OCI-LY7 (cell line): ENCODE data around the gene ZC3H12A. TPM values are rescaled to one million over a fixed set of nuclear protein-coding genes. Genes with fewer than 3 reads are reported as not detected.

Experiments used
- BruUV-seq: library from RNA; stranded (reverse); fragments of 400-500 nt; replicated peaks from 2 replicates; lab custom pipeline; 2021; lab: Mats Ljungman, UMichigan
- CTCF ChIA-PET: fragments of 300-600 bp; sonication (Branson Sonifier 250); formaldehyde crosslinking; loops from one replicate; lab custom pipeline; 2022; ENCODE audit warnings: antibody characterized with exemption; ENCODE audit not compliant: unreplicated experiment; lab: Charles Lee
- POLR2A ChIA-PET: fragments of 300-600 bp; sonication (Branson Sonifier 250); formaldehyde crosslinking; loops from one replicate; lab custom pipeline; 2022; ENCODE audit warnings: antibody characterized with exemption; lab: Charles Lee
- DNase-seq: peaks from one replicate; pipeline ENCODE4 v3.0.0-alpha.2; 2015; ENCODE audit warnings: low spot score
- H2AFZ ChIP-seq: fragments of 200-600 bp; sonication (generic), shearing (Covaris generic); 2 replicates; pipeline ENCODE4 v1.6.1; 2014; ENCODE audit warnings: mild to moderate bottlenecking, antibody characterized with exemption, low read length, moderate library complexity
- H3K27ac ChIP-seq: fragments of 200-600 bp; sonication (generic); 2 replicates; pipeline ENCODE4 v1.5.1; 2014; ENCODE audit warnings: mixed run types, low read depth, mild to moderate bottlenecking, moderate library complexity, low read length, inconsistent platforms; ENCODE audit not compliant: poor library complexity, severe bottlenecking
- H3K36me3 ChIP-seq: fragments of 200-600 bp; sonication (generic); 2 replicates; pipeline ENCODE4 v1.6.1; 2014; ENCODE audit warnings: mild to moderate bottlenecking, antibody characterized with exemption, low read length, moderate library complexity, mixed read lengths; ENCODE audit not compliant: insufficient read depth
- H3K4me1 ChIP-seq: fragments of 200-600 bp; sonication (generic); 2 replicates; pipeline ENCODE4 v1.5.1; 2014; ENCODE audit warnings: mild to moderate bottlenecking, low read length; ENCODE audit not compliant: insufficient read depth, poor library complexity, severe bottlenecking
- H3K4me2 ChIP-seq: fragments of 200-600 bp; sonication (generic); 2 replicates; pipeline ENCODE4 v1.6.1; 2014; ENCODE audit warnings: mild to moderate bottlenecking, low read length
- H3K4me3 ChIP-seq: fragments of 200-600 bp; sonication (generic); 2 replicates; pipeline ENCODE4 v1.5.1; 2014; ENCODE audit warnings: mild to moderate bottlenecking, low read depth, low read length; ENCODE audit not compliant: poor library complexity, severe bottlenecking
- H3K79me2 ChIP-seq: fragments of 200-600 bp; sonication (generic); 2 replicates; pipeline ENCODE4 v1.6.1; 2016; ENCODE audit warnings: low read depth, mild to moderate bottlenecking, low read length, moderate library complexity, mixed read lengths; ENCODE audit not compliant: insufficient read depth
- H3K9me2 ChIP-seq: fragments of 200-600 bp; sonication (generic); 2 replicates; pipeline ENCODE4 v1.6.1; 2016; ENCODE audit warnings: mild to moderate bottlenecking, low read length, mixed read lengths; ENCODE audit not compliant: insufficient read depth
- H3K9me3 ChIP-seq: fragments of 200-600 bp; sonication (generic); 2 replicates; pipeline ENCODE4 v1.6.1; 2014; ENCODE audit warnings: mild to moderate bottlenecking, mixed run types, low read length, mixed read lengths
- H4K20me1 ChIP-seq: fragments of 200-600 bp; sonication (generic); 2 replicates; pipeline ENCODE4 v1.6.1; 2014; ENCODE audit warnings: mild to moderate bottlenecking, antibody characterized with exemption, low read length, moderate library complexity, mixed read lengths; ENCODE audit not compliant: insufficient read depth
- CTCF ChIP-seq: fragments of 200-600 bp; sonication (generic); conservative IDR thresholded peaks from 2 replicates; pipeline ENCODE4 v1.5.1; 2014; ENCODE audit warnings: mild to moderate bottlenecking, antibody characterized with exemption, low read length, moderate library complexity, mixed read lengths
- EZH2phosphoT487 ChIP-seq: fragments of 200-600 bp; sonication (generic); IDR thresholded peaks from 2 replicates; pipeline ENCODE4 v1.6.1; 2018; ENCODE audit warnings: low read depth, borderline replicate concordance, mild to moderate bottlenecking, mixed run types, antibody characterized with exemption, low read length, moderate library complexity, mixed read lengths
- intact Hi-C: fragments of 100-400 bp; cut with micrococcal nuclease; formaldehyde crosslinking; loops from one replicate; pipeline ENCODE4 v1.10.0; 2022; ENCODE audit not compliant: unreplicated experiment
- total RNA-seq, 2 experiments: library from RNA; depleted of rRNA in 1 of 2; stranded (reverse); fragments of >200 nt in 1 of 2; shearing (Covaris generic) in 1 of 2; gene quantifications; 2 replicates each; pipeline ENCODE4 v1.2.3, GENCODE V29; 2014 to 2022

The ZC3H12A gene
- total RNA-seq, 2 experiments from 2014 or later = 11.5 to 20.7 TPM

GRCh38 chr1:37442644-37443043, 31.7 kb upstream of the ZC3H12A start:
- Histone ChIP-seq H3K4me3 (no peak overlapping the region), H3K9me3 (no peaks in the 10 kb centered on the region), H3K79me2 (no peaks in the 10 kb centered on the region), H3K9me2 (no peaks in the 10 kb centered on the region), H3K4me1 (no peaks in the 10 kb centered on the region), H3K27ac (no peak overlapping the region), H3K4me2 (no peak overlapping the region), H4K20me1 (no peaks in the 10 kb centered on the region), H3K36me3 (no peaks in the 10 kb centered on the region), H2AFZ (no peak overlapping the region)
- ChIA-PET CTCF (no interaction called here), POLR2A (no interaction called here)
- TF ChIP-seq EZH2phosphoT487 (no peak), CTCF (no peak)
- intact Hi-C loops = no loop called here
- no peak for DNase-seq
- BruUV-seq = no TSS peak

GRCh38 chr1:37446874-37447273, 27.5 kb upstream of the ZC3H12A start:
- H3K4me3 ChIP-seq = no peak overlapping the region
- no peak overlapping the region; the same call in 1 of the 2 replicates for H2AFZ ChIP-seq
- H3K9me3 ChIP-seq = no peaks in the 10 kb centered on the region
- BruUV-seq = no TSS peak
- no peak for DNase-seq
- no peak for TF ChIP-seq CTCF
- no peak for TF ChIP-seq EZH2phosphoT487
- intact Hi-C loops = no loop called here
- ChIA-PET CTCF (interaction anchor here (0.6 kb wide), 1 partner anchor 10 kb away, joined by 9 read pairs; no protein-coding TSS in a partner anchor), POLR2A (interaction anchor here (0.6 to 1.1 kb wide), 4 partner anchors 12 to 1237 kb away, joined by 3 to 5 read pairs (median 3); no protein-coding TSS in a partner anchor)
- no peak overlapping the region for H3K4me2 ChIP-seq
- no peaks in the 10 kb centered on the region for H3K36me3 ChIP-seq
- H3K27ac ChIP-seq = no peak overlapping the region
- no peaks in the 10 kb centered on the region for H3K9me2 ChIP-seq
- peaks cover 17% of the 10 kb centered on the region for H3K4me1 ChIP-seq
- no peaks in the 10 kb centered on the region for H3K79me2 ChIP-seq
- H4K20me1 ChIP-seq = no peaks in the 10 kb centered on the region

DNA sequence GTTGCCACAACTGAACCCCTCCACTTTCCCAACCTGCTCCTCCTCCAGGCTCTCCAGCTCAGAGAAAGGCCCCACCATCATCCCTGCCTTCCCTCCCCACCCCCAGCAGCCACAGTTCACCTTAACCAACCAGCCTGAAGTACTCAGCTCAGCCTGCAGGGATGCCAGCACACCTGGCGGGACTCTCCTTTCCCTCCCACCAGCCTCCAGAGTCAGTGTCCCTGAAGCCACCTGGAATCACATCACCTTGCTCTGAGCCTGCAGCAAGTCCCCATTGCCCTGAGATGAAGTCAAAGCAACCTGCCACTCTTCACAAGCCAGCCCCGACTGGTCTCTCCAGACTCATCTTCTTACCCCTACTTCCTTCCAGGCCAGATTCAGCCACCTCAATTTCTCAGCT, 26.2 kb upstream of the ZC3H12A start:
- H3K36me3 ChIP-seq = no peaks in the 10 kb centered on the region
- no peaks in the 10 kb centered on the region for H3K79me2 ChIP-seq
- H3K27ac ChIP-seq = no peak overlapping the region
- no peak overlapping the region for H2AFZ ChIP-seq
- CTCF ChIA-PET = no interaction called here
- no peaks in the 10 kb centered on the region for H3K9me3 ChIP-seq
- no peak for DNase-seq
- no peaks in the 10 kb centered on the region for H3K9me2 ChIP-seq
- TF ChIP-seq CTCF = no peak
- TF ChIP-seq EZH2phosphoT487 = no peak
- peaks cover 17% of the 10 kb centered on the region for H3K4me1 ChIP-seq
- intact Hi-C loops = no loop called here
- no TSS peak for BruUV-seq
- no peaks in the 10 kb centered on the region for H4K20me1 ChIP-seq
- POLR2A ChIA-PET = interaction anchor here (0.5 kb wide), 1 partner anchor 31 kb away, joined by 3 read pairs; no protein-coding TSS in a partner anchor
- no peak overlapping the region for H3K4me3 ChIP-seq
- H3K4me2 ChIP-seq = no peak overlapping the region
